HEK293 (cell line): ENCODE measurements around the gene CCDC127.

ENCODE experiments used
- HIC1 ChIP-seq: fragments of 450-650 bp; formaldehyde crosslinking; IDR thresholded peaks from 2 replicates; pipeline ENCODE4 v1.5.1; 2016; ENCODE audit warnings: missing biosample characterization, missing genetic modification characterization
- KLF7 ChIP-seq: fragments of 450-650 bp; formaldehyde crosslinking; IDR thresholded peaks from 2 replicates; pipeline ENCODE4 v1.5.1; 2016; ENCODE audit warnings: missing biosample characterization, missing genetic modification characterization, borderline replicate concordance
- MEIS1 ChIP-seq: sonication (generic); formaldehyde crosslinking; IDR thresholded peaks from 2 replicates; pipeline ENCODE4 v1.8.1; 2022; ENCODE audit warnings: missing genetic modification reagents, mild to moderate bottlenecking, borderline replicate concordance
- MZF1 ChIP-seq: fragments of 450-650 bp; formaldehyde crosslinking; IDR thresholded peaks from 2 replicates; pipeline ENCODE4 v1.5.1; 2017; ENCODE audit warnings: missing biosample characterization, missing genetic modification characterization, borderline replicate concordance
- PBX3 ChIP-seq: sonication (generic); formaldehyde crosslinking; IDR thresholded peaks from 2 replicates; pipeline ENCODE4 v1.8.1; 2022; ENCODE audit warnings: mild to moderate bottlenecking, moderate library complexity, missing genetic modification reagents
- PRDM1 ChIP-seq: fragments of 450-650 bp; formaldehyde crosslinking; IDR thresholded peaks from 2 replicates; pipeline ENCODE4; 2016; ENCODE audit warnings: missing biosample characterization, missing genetic modification characterization
- PRDM2 ChIP-seq: fragments of 450-650 bp; formaldehyde crosslinking; IDR thresholded peaks from 2 replicates; pipeline ENCODE4 v1.5.1; 2016; ENCODE audit warnings: missing biosample characterization, missing genetic modification characterization, borderline replicate concordance
- PRDM6 ChIP-seq: fragments of 450-650 bp; formaldehyde crosslinking; IDR thresholded peaks from 2 replicates; pipeline ENCODE4 v1.5.1; 2017; ENCODE audit warnings: missing biosample characterization, missing genetic modification characterization
- SP7 ChIP-seq: fragments of 450-650 bp; formaldehyde crosslinking; IDR thresholded peaks from 2 replicates; pipeline ENCODE4 v1.5.1; 2016; ENCODE audit warnings: missing biosample characterization, missing genetic modification characterization
- ZBTB8A ChIP-seq: fragments of 450-650 bp; formaldehyde crosslinking; IDR thresholded peaks from 2 replicates; pipeline ENCODE4 v1.5.1; 2016; ENCODE audit warnings: missing biosample characterization, missing genetic modification characterization
- ZNF155 ChIP-seq: fragments of 450-650 bp; formaldehyde crosslinking; IDR thresholded peaks from 2 replicates; pipeline ENCODE4 v1.5.1; 2016; ENCODE audit warnings: missing biosample characterization, missing genetic modification characterization
- ZNF157 ChIP-seq: fragments of 450-650 bp; formaldehyde crosslinking; IDR thresholded peaks from 2 replicates; pipeline ENCODE4 v1.5.1; 2016; ENCODE audit warnings: missing biosample characterization, missing genetic modification characterization
- ZNF174 ChIP-seq: fragments of 450-650 bp; formaldehyde crosslinking; IDR thresholded peaks from 2 replicates; pipeline ENCODE4 v1.5.0; 2017; ENCODE audit warnings: missing biosample characterization, mild to moderate bottlenecking, missing genetic modification characterization
- ZNF221 ChIP-seq: fragments of 450-650 bp; formaldehyde crosslinking; IDR thresholded peaks from 2 replicates; pipeline ENCODE4 v1.5.1; 2017; ENCODE audit warnings: missing biosample characterization, missing genetic modification characterization, borderline replicate concordance
- ZNF311 ChIP-seq: fragments of 450-650 bp; formaldehyde crosslinking; IDR thresholded peaks from 2 replicates; pipeline ENCODE4 v1.5.1; 2017; ENCODE audit warnings: missing biosample characterization, missing genetic modification characterization, borderline replicate concordance
- ZNF335 ChIP-seq: fragments of 450-650 bp; formaldehyde crosslinking; conservative IDR thresholded peaks from 2 replicates; pipeline ENCODE4 v1.5.1; 2016; ENCODE audit warnings: missing biosample characterization, missing genetic modification characterization
- ZNF354C ChIP-seq: fragments of 450-650 bp; formaldehyde crosslinking; IDR thresholded peaks from 2 replicates; pipeline ENCODE4 v1.5.1; 2016; ENCODE audit warnings: missing biosample characterization, missing genetic modification characterization, low read depth, borderline replicate concordance
- ZNF394 ChIP-seq: fragments of 450-650 bp; formaldehyde crosslinking; IDR thresholded peaks from 2 replicates; pipeline ENCODE4 v1.5.1; 2016; ENCODE audit warnings: missing biosample characterization, missing genetic modification characterization, mild to moderate bottlenecking, moderate library complexity, borderline replicate concordance
- ZNF423 ChIP-seq: fragments of 450-650 bp; formaldehyde crosslinking; IDR thresholded peaks from 2 replicates; pipeline ENCODE4 v1.5.1; 2016; ENCODE audit warnings: missing biosample characterization, missing genetic modification characterization
- ZNF510 ChIP-seq: fragments of 450-650 bp; formaldehyde crosslinking; IDR thresholded peaks from 2 replicates; pipeline ENCODE4 v1.5.1; 2018; ENCODE audit warnings: mild to moderate bottlenecking, missing genetic modification characterization, missing biosample characterization; ENCODE audit not compliant: insufficient replicate concordance
- ZNF529 ChIP-seq: fragments of 450-650 bp; formaldehyde crosslinking; IDR thresholded peaks from 2 replicates; pipeline ENCODE4 v1.5.1; 2017; ENCODE audit warnings: missing genetic modification characterization, missing biosample characterization; ENCODE audit not compliant: insufficient replicate concordance
- ZNF530 ChIP-seq: fragments of 450-650 bp; formaldehyde crosslinking; IDR thresholded peaks from 2 replicates; pipeline ENCODE4 v1.5.1; 2016; ENCODE audit warnings: low read depth, missing biosample characterization, missing genetic modification characterization
- ZNF677 ChIP-seq: fragments of 450-650 bp; IDR thresholded peaks from 2 replicates; pipeline ENCODE4 v1.5.0; 2018; ENCODE audit warnings: missing biosample characterization, mild to moderate bottlenecking, missing genetic modification characterization, moderate library complexity
- ZNF768 ChIP-seq: fragments of 450-650 bp; formaldehyde crosslinking; IDR thresholded peaks from 2 replicates; pipeline ENCODE4 v1.5.1; 2018; ENCODE audit warnings: missing biosample characterization, mild to moderate bottlenecking, missing genetic modification characterization
- ZNF830 ChIP-seq: fragments of 450-650 bp; IDR thresholded peaks from 2 replicates; pipeline ENCODE4 v1.5.0; 2018; ENCODE audit warnings: missing biosample characterization, missing genetic modification characterization, low read depth, mild to moderate bottlenecking, moderate library complexity
- TF ChIP-seq, protein P1 (sequence below): fragments of 450-650 bp; IDR thresholded peaks from 2 replicates; pipeline ENCODE4 v1.5.1; 2018; ENCODE audit warnings: missing biosample characterization, mild to moderate bottlenecking, missing genetic modification characterization

CCDC127 gene

DNA sequence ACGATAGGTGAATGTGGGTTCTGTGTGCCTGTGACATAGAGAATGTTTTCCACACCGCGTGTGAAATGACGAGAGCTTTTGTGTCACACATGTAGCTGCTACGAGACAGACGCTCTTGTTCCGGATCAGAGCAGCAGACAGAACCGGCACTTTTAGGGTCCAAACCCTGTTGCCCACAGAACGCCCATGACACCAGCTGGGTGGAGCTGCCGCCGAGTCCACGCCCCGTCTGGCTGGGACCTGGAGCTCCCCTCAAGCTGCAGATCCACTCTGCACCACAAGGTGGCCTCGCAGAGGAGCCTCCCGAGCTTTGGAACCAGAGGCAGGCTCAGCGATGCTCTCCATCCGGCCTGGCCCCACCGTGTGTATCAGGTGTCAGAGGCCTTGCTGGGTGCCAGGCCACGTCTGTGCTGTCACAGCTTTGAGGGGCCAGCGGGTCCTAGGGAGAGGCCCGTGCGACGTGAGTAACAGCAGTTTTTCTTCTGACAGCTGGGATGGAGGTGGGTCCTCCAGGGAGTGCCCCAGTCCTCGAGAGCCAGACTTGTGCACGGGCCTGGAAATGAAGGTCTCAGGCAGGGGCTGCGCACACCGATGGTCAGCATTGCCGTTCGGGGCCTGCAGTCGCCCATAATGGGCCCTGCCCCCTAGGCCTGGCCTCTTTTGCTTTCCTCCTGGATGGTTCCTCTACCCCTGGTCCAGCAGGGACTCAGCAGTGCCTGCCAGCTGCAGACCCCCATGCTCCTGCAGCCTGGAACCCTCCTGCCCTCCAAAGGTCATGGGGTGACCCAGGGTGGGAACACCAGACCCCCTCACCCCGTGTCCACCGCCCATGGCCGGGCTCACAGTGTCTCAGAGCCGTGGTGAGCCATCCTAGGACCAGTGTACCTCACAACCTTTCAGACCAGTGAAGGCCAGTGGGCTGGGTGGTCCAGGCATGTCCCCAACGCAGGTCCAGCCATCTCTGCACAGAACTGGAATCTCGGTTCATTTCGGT is 29.2 kb downstream of the CCDC127 start (continued):
- TF ChIP-seq ZNF510, result no peak
- TF ChIP-seq ZNF830 (tag by site-specific recombination), result no peak
- TF ChIP-seq KLF7 (tag by site-specific recombination), result peak; percentile 58; the same call in 1 of the 2 replicates
- TF ChIP-seq MEIS1 (CRISPR knock-in tag), result no peak
- no peak for TF ChIP-seq ZBTB8A
- no peak for TF ChIP-seq ZNF155
- TF ChIP-seq ZNF335 (tag by site-specific recombination), result peak; percentile 90
- no peak for TF ChIP-seq MZF1
- TF ChIP-seq ZNF157, result no peak
- TF ChIP-seq PRDM1 (tag by site-specific recombination), result no peak
- no peak for TF ChIP-seq ZNF423 (tag by site-specific recombination)
- no peak for TF ChIP-seq ZNF311 (tag by site-specific recombination)
- no peak for TF ChIP-seq PRDM6 (tag by site-specific recombination)
- TF ChIP-seq ZNF174, result no peak
- TF ChIP-seq ZNF530 (tag by site-specific recombination), result no peak
- TF ChIP-seq, protein P1, sequence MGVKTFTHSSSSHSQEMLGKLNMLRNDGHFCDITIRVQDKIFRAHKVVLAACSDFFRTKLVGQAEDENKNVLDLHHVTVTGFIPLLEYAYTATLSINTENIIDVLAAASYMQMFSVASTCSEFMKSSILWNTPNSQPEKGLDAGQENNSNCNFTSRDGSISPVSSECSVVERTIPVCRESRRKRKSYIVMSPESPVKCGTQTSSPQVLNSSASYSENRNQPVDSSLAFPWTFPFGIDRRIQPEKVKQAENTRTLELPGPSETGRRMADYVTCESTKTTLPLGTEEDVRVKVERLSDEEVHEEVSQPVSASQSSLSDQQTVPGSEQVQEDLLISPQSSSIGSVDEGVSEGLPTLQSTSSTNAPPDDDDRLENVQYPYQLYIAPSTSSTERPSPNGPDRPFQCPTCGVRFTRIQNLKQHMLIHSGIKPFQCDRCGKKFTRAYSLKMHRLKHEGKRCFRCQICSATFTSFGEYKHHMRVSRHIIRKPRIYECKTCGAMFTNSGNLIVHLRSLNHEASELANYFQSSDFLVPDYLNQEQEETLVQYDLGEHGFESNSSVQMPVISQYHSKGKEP, result no peak
- TF ChIP-seq ZNF354C (tag by site-specific recombination), result no peak
- no peak for TF ChIP-seq ZNF529 (tag by site-specific recombination)
- no peak for TF ChIP-seq ZNF221 (tag by site-specific recombination)
- no peak for TF ChIP-seq HIC1
- TF ChIP-seq ZNF677, result no peak
- no peak for TF ChIP-seq ZNF768 (tag by site-specific recombination)
- TF ChIP-seq PBX3 (CRISPR knock-in tag), result no peak
- TF ChIP-seq ZNF394 (tag by site-specific recombination), result no peak
- TF ChIP-seq SP7 (tag by site-specific recombination), result peak; percentile 52; the same call in 1 of the 2 replicates
- TF ChIP-seq PRDM2 (tag by site-specific recombination), result no peak
